PC-9 (cell line): ENCODE measurements around the gene BAIAP2L1. TPM values are rescaled to one million over a fixed set of nuclear protein-coding genes. Genes with fewer than 3 reads are reported as not detected.

Experiments used
- BruUV-seq: library from RNA; stranded (reverse); fragments of 400-500 nt; replicated peaks from 2 replicates; lab custom pipeline; 2021; lab: Mats Ljungman, UMichigan
- CTCF ChIA-PET: fragments of 300-600 bp; sonication (Branson Sonifier 250); formaldehyde crosslinking; loops from one replicate; lab custom pipeline; 2022; ENCODE audit warnings: antibody characterized with exemption; lab: Charles Lee
- POLR2A ChIA-PET: fragments of 300-600 bp; sonication (Branson Sonifier 250); formaldehyde crosslinking; loops from one replicate; lab custom pipeline; 2022; ENCODE audit warnings: antibody characterized with exemption; ENCODE audit not compliant: unreplicated experiment; lab: Charles Lee
- DNase-seq, 2 experiments: peaks; one replicate each; pipeline versions ENCODE4 v3.0.0 to v3.0.0-alpha.2; 2015 to 2022; ENCODE audit warnings: mixed read lengths in 1 of 2
- H2AFZ ChIP-seq: fragments of 200-600 bp; sonication (generic); 2 replicates; pipeline ENCODE4 v1.8.1; 2017; ENCODE audit warnings: antibody characterized with exemption
- H3F3A ChIP-seq: fragments of 200-600 bp; sonication (generic); 2 replicates; pipeline ENCODE4 v1.8.1; 2017; ENCODE audit warnings: antibody characterized with exemption, mild to moderate bottlenecking, low read depth; ENCODE audit not compliant: insufficient read depth
- H3K27ac ChIP-seq: fragments of 200-600 bp; sonication (generic); 2 replicates; pipeline ENCODE4 v1.6.1; 2016; ENCODE audit warnings: mixed run types
- H3K27me3 ChIP-seq: fragments of 200-600 bp; sonication (generic); 2 replicates; pipeline ENCODE4 v1.6.1; 2016; ENCODE audit warnings: low read depth, mixed run types; ENCODE audit not compliant: insufficient read depth
- H3K36me3 ChIP-seq: fragments of 200-600 bp; sonication (generic); 2 replicates; pipeline ENCODE4 v1.6.1; 2016; ENCODE audit warnings: low read depth, mixed run types
- H3K4me1 ChIP-seq: fragments of 200-600 bp; sonication (generic); replicated peaks from 2 replicates; pipeline ENCODE4 v1.6.1; 2016; ENCODE audit warnings: mixed run types; ENCODE audit not compliant: insufficient read depth
- H3K4me2 ChIP-seq: fragments of 200-600 bp; sonication (generic); 2 replicates; pipeline ENCODE4 v1.6.1; 2017; ENCODE audit warnings: mixed run types
- H3K4me3 ChIP-seq: fragments of 200-600 bp; sonication (generic); 2 replicates; pipeline ENCODE4 v1.6.1; 2016; ENCODE audit warnings: mixed run types
- H3K79me2 ChIP-seq: fragments of 200-600 bp; sonication (generic); 2 replicates; pipeline ENCODE4 v1.6.1; 2017; ENCODE audit warnings: low read depth, mixed run types
- H3K9me2 ChIP-seq: fragments of 200-600 bp; sonication (generic); 2 replicates; pipeline ENCODE4 v1.8.1; 2017; ENCODE audit warnings: mild to moderate bottlenecking; ENCODE audit not compliant: insufficient read depth
- H3K9me3 ChIP-seq: fragments of 200-600 bp; sonication (generic); 2 replicates; pipeline ENCODE4 v1.8.1; 2016; ENCODE audit warnings: low read depth; ENCODE audit not compliant: insufficient read depth
- H4K20me1 ChIP-seq: fragments of 200-600 bp; sonication (generic); 2 replicates; pipeline ENCODE4 v1.8.1; 2017; ENCODE audit not compliant: insufficient read depth
- EZH2 ChIP-seq: fragments of 200-600 bp; sonication (generic); IDR thresholded peaks from 2 replicates; pipeline ENCODE4 v1.8.0; 2017; ENCODE audit warnings: antibody characterized with exemption, low read depth
- intact Hi-C: fragments of 100-400 bp; cut with micrococcal nuclease; formaldehyde crosslinking; loops from one replicate; pipeline ENCODE4 v1.10.0; 2022; ENCODE audit not compliant: unreplicated experiment
- total RNA-seq: library from RNA; stranded (reverse); gene quantifications from 2 replicates; pipeline ENCODE4 v1.2.3, GENCODE V29; 2021
- TF ChIP-seq, protein P1 (sequence below): fragments of 200-600 bp; sonication (generic); conservative IDR thresholded peaks from 2 replicates; pipeline ENCODE4 v1.6.1; 2017; ENCODE audit warnings: mixed run types, antibody characterized with exemption, mild to moderate bottlenecking, moderate library complexity

BAIAP2L1 gene
- total RNA-seq, 1 experiment from 2014 or later, result 89.4 TPM

DNA sequence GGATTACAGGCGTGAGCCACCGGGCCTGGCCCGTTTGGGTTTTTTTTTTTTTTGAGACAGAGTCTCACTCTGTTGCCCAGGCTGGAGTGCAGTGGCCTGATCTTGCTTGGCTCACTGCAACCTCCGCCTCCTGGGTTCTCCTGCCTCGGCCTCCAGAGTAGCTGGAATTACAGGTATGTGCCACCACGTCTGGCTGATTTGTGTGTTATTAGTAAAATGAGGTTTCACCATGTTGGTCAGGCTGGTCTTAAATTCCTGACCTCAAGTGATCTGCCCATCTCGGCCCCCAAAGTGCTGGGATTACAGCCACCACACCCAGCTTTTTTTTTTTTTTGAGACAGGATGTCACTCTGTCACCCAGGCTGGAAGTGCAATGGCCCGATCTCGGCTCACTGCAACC lies 5.9 kb upstream of the BAIAP2L1 start:
- TF ChIP-seq, protein P1, sequence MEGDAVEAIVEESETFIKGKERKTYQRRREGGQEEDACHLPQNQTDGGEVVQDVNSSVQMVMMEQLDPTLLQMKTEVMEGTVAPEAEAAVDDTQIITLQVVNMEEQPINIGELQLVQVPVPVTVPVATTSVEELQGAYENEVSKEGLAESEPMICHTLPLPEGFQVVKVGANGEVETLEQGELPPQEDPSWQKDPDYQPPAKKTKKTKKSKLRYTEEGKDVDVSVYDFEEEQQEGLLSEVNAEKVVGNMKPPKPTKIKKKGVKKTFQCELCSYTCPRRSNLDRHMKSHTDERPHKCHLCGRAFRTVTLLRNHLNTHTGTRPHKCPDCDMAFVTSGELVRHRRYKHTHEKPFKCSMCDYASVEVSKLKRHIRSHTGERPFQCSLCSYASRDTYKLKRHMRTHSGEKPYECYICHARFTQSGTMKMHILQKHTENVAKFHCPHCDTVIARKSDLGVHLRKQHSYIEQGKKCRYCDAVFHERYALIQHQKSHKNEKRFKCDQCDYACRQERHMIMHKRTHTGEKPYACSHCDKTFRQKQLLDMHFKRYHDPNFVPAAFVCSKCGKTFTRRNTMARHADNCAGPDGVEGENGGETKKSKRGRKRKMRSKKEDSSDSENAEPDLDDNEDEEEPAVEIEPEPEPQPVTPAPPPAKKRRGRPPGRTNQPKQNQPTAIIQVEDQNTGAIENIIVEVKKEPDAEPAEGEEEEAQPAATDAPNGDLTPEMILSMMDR, result no peak
- no peak for TF ChIP-seq EZH2
- Histone ChIP-seq H3K79me2 (no peaks in the 10 kb centered on the region), H3K4me2 (no peak overlapping the region), H3K4me3 (no peak overlapping the region), H2AFZ (no peak overlapping the region), H4K20me1 (no peaks in the 10 kb centered on the region), H3K27me3 (no peaks in the 10 kb centered on the region), H3K9me2 (no peaks in the 10 kb centered on the region), H3K4me1 (peaks cover 7% of the 10 kb centered on the region; the same call in 1 of the 2 replicates), H3K27ac (no peak overlapping the region), H3F3A (no peaks in the 10 kb centered on the region), H3K9me3 (no peaks in the 10 kb centered on the region), H3K36me3 (no peaks in the 10 kb centered on the region)
- POLR2A ChIA-PET, result no interaction called here
- CTCF ChIA-PET, result interaction anchor here (0.6 kb wide), 2 partner anchors 8 to 15 kb away, joined by 3 to 4 read pairs; no protein-coding TSS in a partner anchor
- BruUV-seq, result no TSS peak
- intact Hi-C loops, result no loop called here
- DNase-seq, result no peak

DNA sequence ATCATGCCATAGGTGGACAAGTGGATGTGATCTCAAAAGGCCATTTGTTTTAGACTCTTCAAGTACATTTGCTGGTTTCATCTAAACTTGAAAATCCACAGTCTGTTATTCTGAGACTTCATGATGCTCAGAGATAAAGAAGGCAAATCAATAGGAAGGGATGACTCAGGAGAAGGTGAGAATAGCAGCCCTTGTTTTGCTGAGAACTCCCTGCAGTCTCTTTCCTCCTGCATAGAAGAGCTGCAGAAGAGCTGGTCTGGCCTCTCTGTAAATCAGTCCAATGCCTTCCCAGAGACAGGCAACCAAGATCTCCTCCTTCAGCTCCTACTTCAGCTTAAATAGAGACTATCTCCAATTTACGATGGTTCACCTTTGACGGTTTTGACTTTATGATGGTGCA lies 4.0 kb upstream of the BAIAP2L1 start:
- Histone ChIP-seq H4K20me1 (no peaks in the 10 kb centered on the region), H3K4me1 (peaks cover 10% of the 10 kb centered on the region; the same call in 1 of the 2 replicates), H3K79me2 (peaks cover 3% of the 10 kb centered on the region), H3K9me3 (no peaks in the 10 kb centered on the region), H3K27ac (no peak overlapping the region), H3K27me3 (no peaks in the 10 kb centered on the region), H3F3A (peaks cover 6% of the 10 kb centered on the region; the same call in 1 of the 2 replicates), H3K4me2 (no peak overlapping the region), H3K4me3 (no peak overlapping the region), H3K9me2 (no peaks in the 10 kb centered on the region), H3K36me3 (no peaks in the 10 kb centered on the region), H2AFZ (no peak overlapping the region)
- intact Hi-C loops, result loop anchor here (5.0 kb wide), 1 partner anchor 383 kb away; no protein-coding TSS in a partner anchor
- DNase-seq, result peak in 1 of 2 experiments; percentile 41
- BruUV-seq, result no TSS peak
- POLR2A ChIA-PET, result no interaction called here
- TF ChIP-seq EZH2, result no peak
- TF ChIP-seq, protein P1, result no peak
- CTCF ChIA-PET, result interaction anchor here (1.2 kb wide), 1 partner anchor 13 kb away, joined by 6 read pairs; no protein-coding TSS in a partner anchor

DNA sequence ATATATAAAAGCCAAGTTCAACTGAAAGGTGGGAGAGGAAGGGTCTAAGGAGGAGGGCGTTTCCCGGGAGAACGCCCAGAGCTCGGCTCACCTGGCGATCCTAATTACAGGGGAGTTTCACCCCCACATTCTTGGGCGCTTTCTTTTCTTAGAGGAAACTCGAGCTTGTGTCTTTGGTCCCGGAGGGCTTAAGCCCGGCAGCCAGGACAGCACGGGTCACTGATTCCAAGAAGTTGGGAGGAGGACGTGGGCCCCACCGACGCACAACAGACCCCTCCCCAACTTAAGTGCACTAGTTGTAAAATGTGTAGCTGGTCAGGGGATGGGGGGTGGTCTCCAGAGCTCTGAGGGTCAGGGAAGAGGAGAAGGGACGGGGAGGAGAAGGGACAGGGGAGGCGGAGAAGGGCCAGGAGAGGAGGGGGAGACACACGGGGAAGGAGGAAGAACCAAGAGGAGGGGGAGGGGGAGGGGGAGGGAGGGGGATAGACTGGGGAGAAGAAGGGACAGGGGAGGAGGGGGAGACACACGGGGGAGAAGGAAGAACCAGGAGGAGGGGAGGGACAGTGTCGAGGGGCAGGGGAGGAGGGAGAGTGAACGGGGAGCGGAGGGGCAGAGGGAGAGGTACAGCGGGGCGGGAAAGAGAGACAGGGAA lies 874 bp downstream of the BAIAP2L1 start:
- H3K4me3 ChIP-seq, result peak overlapping the region; percentile 87
- H3K36me3 ChIP-seq, result 0 out of 2 replicates have a peak, but pooled peaks cover 1% of the 10 kb centered on the region
- H3K4me1 ChIP-seq, result peaks cover 29% of the 10 kb centered on the region
- BruUV-seq, result no TSS peak
- DNase-seq, result peak; percentile 34 to 51
- POLR2A ChIA-PET, result interaction anchor here (0.7 kb wide), 3 partner anchors 40 to 1009 kb away, joined by 3 to 8 read pairs (median 7); partner anchors contain the start of gene BUD31
- H3K9me3 ChIP-seq, result no peaks in the 10 kb centered on the region
- H3K4me2 ChIP-seq, result peak overlapping the region; percentile 93
- no peaks in the 10 kb centered on the region for H3K27me3 ChIP-seq
- H3F3A ChIP-seq, result peaks cover 27% of the 10 kb centered on the region; the same call in 1 of the 2 replicates
- no peaks in the 10 kb centered on the region for H3K9me2 ChIP-seq
- H3K79me2 ChIP-seq, result peaks cover 51% of the 10 kb centered on the region
- peak overlapping the region; percentile 50; the same call in 1 of the 2 replicates for H2AFZ ChIP-seq
- CTCF ChIA-PET, result interaction anchor here (1.6 kb wide), 1 partner anchor 19 kb away, joined by 9 read pairs; no protein-coding TSS in a partner anchor
- peak overlapping the region; percentile 85 for H3K27ac ChIP-seq
- TF ChIP-seq, protein P1, result no peak
- TF ChIP-seq EZH2, result no peak
- H4K20me1 ChIP-seq, result peaks cover 25% of the 10 kb centered on the region
- intact Hi-C loops, result loop anchor here (2.0 to 5.0 kb wide), 3 partner anchors 45 to 378 kb away; no protein-coding TSS in a partner anchor
